A673 (cell line): ENCODE data around the gene TRMT11.
"Not testable (repeated sequence)": the region's sequence is repeated elsewhere in the genome, so short reads cannot be mapped to it uniquely, and the experiment has no call there.

ENCODE experiments used
- CTCF ChIP-seq: fragments of 300-800, 200-600 bp; sonication (generic); conservative IDR thresholded peaks from 2 replicates; pipeline ENCODE4 v1.5.1; 2017; ENCODE audit warnings: low read depth, mild to moderate bottlenecking, antibody characterized with exemption, low read length, moderate library complexity, mixed read lengths
- EZH2 ChIP-seq: fragments of 200-600 bp; sonication (generic); IDR thresholded peaks from 2 replicates; pipeline ENCODE4 v1.6.1; 2017; ENCODE audit warnings: borderline replicate concordance, low read depth, mild to moderate bottlenecking, mixed read lengths, antibody characterized with exemption, low read length; ENCODE audit not compliant: poor library complexity, severe bottlenecking

DNA sequence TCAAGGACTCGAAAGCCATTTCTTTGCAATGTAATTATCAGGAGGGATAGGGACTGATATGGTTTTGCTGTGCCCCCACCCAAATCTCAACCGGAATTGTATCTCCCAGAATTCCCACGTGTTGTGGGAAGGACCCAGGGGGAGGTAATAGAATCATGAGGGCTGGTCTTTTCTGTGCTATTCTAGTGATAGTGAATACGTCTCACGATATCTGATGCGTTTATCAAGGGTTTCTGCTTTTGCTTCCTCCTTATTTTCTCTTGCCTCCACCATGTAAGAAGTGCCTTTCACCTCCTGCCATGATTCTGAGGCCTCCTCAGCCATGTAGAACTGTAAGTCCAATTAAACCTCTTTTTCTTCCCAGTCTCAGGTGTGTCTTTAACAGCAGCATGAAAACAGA is 35.6 kb upstream of the TRMT11 start:
- not testable (repeated sequence) for TF ChIP-seq CTCF, EZH2
